Measurements from ENCODE around the gene UCK2.

UCK2 gene

GRCh38 chr1:165890684-165891083, 63.3 kb downstream of the UCK2 start:
- TF ChIP-seq EZH2phosphoT487 (IDR thresholded peaks at IDR 0.05; ENCODE audit: low read length), result no peak
- TF ChIP-seq CTCF (IDR thresholded peaks at IDR 0.05; ENCODE audit: low read length), result no peak
- TF ChIP-seq EZH2 (optimal IDR thresholded peaks at IDR 0.05; ENCODE audit: low read depth, low read length), result no peak
- Histone ChIP-seq H2AFZ (ENCODE audit: low read length) (no peak overlapping the region), H3K4me2 (ENCODE audit: low read depth, low read length) (no peak overlapping the region), H3K27ac (ENCODE audit: low read length) (no peak overlapping the region), H3K79me2 (ENCODE audit: low read length) (peaks cover 76% of the 10 kb centered on the region), H3K4me1 (ENCODE audit: low read length) (peaks cover 26% of the 10 kb centered on the region), H4K20me1 (ENCODE audit: insufficient read depth, low read length) (peaks cover 16% of the 10 kb centered on the region; the same call in 1 of the 2 replicates), H3K36me3 (replicated peaks; ENCODE audit: insufficient read depth, low read length) (no peaks in the 10 kb centered on the region), H3K4me3 (ENCODE audit: low read length) (no peak overlapping the region), H3K9me2 (replicated peaks; ENCODE audit: insufficient read depth, low read length) (no peaks in the 10 kb centered on the region), H3K9ac (ENCODE audit: low read length) (no peak overlapping the region), H3K9me3 (replicated peaks; ENCODE audit: insufficient read depth, low read length) (no peaks in the 10 kb centered on the region), H3F3A (ENCODE audit: insufficient read depth, low read length) (no peaks in the 10 kb centered on the region; the same call in 1 of the 2 replicates), H3K27me3 (replicated peaks; ENCODE audit: insufficient read depth, low read length) (no peaks in the 10 kb centered on the region)
- no peak for DNase-seq

- no peak overlapping the region for H3K9ac ChIP-seq (ENCODE audit: low read length)
- H3F3A ChIP-seq (ENCODE audit: insufficient read depth, low read length), result peaks cover under 1% of the 10 kb centered on the region
- H3K4me2 ChIP-seq (ENCODE audit: low read depth, low read length), result no peak overlapping the region
- TF ChIP-seq EZH2 (optimal IDR thresholded peaks at IDR 0.05; ENCODE audit: low read depth, low read length) (no peak), CTCF (IDR thresholded peaks at IDR 0.05; ENCODE audit: low read length) (no peak), EZH2phosphoT487 (IDR thresholded peaks at IDR 0.05; ENCODE audit: low read length) (no peak)
- H3K9me2 ChIP-seq (replicated peaks; ENCODE audit: insufficient read depth, low read length), result no peaks in the 10 kb centered on the region
- H3K27ac ChIP-seq (ENCODE audit: low read length), result no peak overlapping the region
- no peaks in the 10 kb centered on the region for H3K36me3 ChIP-seq (replicated peaks; ENCODE audit: insufficient read depth, low read length)
- no peak for DNase-seq
- no peaks in the 10 kb centered on the region for H3K27me3 ChIP-seq (replicated peaks; ENCODE audit: insufficient read depth, low read length)
- peaks cover 12% of the 10 kb centered on the region; the same call in 1 of the 2 replicates for H4K20me1 ChIP-seq (ENCODE audit: insufficient read depth, low read length)
- H3K4me1 ChIP-seq (ENCODE audit: low read length), result peaks cover 25% of the 10 kb centered on the region
- H3K9me3 ChIP-seq (replicated peaks; ENCODE audit: insufficient read depth, low read length), result no peaks in the 10 kb centered on the region
- H3K4me3 ChIP-seq (ENCODE audit: low read length), result no peak overlapping the region
- H3K79me2 ChIP-seq (ENCODE audit: low read length), result peaks cover 76% of the 10 kb centered on the region
- no peak overlapping the region for H2AFZ ChIP-seq (ENCODE audit: low read length)
These were observed 63.9 kb downstream of the UCK2 start for GRCh38 chr1:165891111-165891860.

- Histone ChIP-seq H3K79me2 (ENCODE audit: low read length) (peaks cover 73% of the 10 kb centered on the region), H3K36me3 (replicated peaks; ENCODE audit: insufficient read depth, low read length) (no peaks in the 10 kb centered on the region)
These were observed 65.5 kb downstream of the UCK2 start for GRCh38 chr1:165892935-165893334.

More at GRCh38 chr1:165892935-165893334, 65.5 kb downstream of the UCK2 start:
- Histone ChIP-seq H3K9me2 (replicated peaks; ENCODE audit: insufficient read depth, low read length) (no peaks in the 10 kb centered on the region), H3K4me1 (ENCODE audit: low read length) (peaks cover 24% of the 10 kb centered on the region), H3K9ac (ENCODE audit: low read length) (no peak overlapping the region), H3K4me2 (ENCODE audit: low read depth, low read length) (no peak overlapping the region), H3F3A (ENCODE audit: insufficient read depth, low read length) (peaks cover 10% of the 10 kb centered on the region), H3K27me3 (replicated peaks; ENCODE audit: insufficient read depth, low read length) (no peaks in the 10 kb centered on the region), H3K9me3 (replicated peaks; ENCODE audit: insufficient read depth, low read length) (no peaks in the 10 kb centered on the region), H3K27ac (ENCODE audit: low read length) (no peak overlapping the region), H2AFZ (ENCODE audit: low read length) (no peak overlapping the region), H3K4me3 (ENCODE audit: low read length) (no peak overlapping the region), H4K20me1 (ENCODE audit: insufficient read depth, low read length) (peaks cover 4% of the 10 kb centered on the region; the same call in 1 of the 2 replicates)
- TF ChIP-seq EZH2phosphoT487 (IDR thresholded peaks at IDR 0.05; ENCODE audit: low read length), result no peak
- no peak for TF ChIP-seq EZH2 (optimal IDR thresholded peaks at IDR 0.05; ENCODE audit: low read depth, low read length)
- no peak for TF ChIP-seq CTCF (IDR thresholded peaks at IDR 0.05; ENCODE audit: low read length)
- DNase-seq, result no peak

Measured in MM.1S (cell line).